ENCODE results near the gene ULK4.

ULK4 gene

DNA sequence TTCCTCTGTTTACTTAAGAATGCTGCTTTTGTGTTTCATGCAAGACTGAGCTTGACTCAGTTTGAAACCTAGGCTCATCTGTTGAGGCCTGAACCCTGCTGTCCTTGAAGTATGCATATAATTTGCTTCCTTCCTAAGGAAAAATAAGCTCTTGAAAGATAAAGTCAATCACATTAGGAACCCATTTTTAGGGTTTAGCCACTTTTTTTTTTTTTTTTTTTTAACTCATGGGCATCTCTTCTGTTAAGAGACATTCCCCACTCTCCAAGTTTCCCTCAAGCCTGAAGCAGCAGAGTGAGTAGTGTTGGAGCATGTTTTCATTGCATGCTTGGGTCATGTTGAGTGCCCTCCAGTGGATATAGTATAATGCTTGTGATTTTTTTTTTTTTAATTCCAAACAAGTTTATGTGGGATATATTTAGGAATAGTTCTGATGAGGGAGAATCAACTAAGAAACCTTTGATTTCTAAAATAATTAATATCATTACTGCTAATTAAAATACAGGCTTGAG is 759.0 kb downstream of the ULK4 start:
- Histone ChIP-seq H3K23ac (ENCODE audit: low read length) (no peak overlapping the region), H3K4ac (ENCODE audit: low read depth, low read length) (no peak overlapping the region), H3K79me1 (ENCODE audit: low read length) (no peaks in the 10 kb centered on the region), H3K36me3 (ENCODE audit: control insufficient read depth, insufficient read depth, low read length) (no peaks in the 10 kb centered on the region), H4K8ac (ENCODE audit: low read depth, low read length) (no peak overlapping the region), H4K5ac (ENCODE audit: low read length) (no peak overlapping the region), H3K4me1 (ENCODE audit: control insufficient read depth, low read depth, low read length) (peaks cover 6% of the 10 kb centered on the region), H2BK120ac (ENCODE audit: low read depth, low read length) (no peak overlapping the region), H3K56ac (ENCODE audit: low read length) (no peak overlapping the region), H3K27ac (ENCODE audit: low read depth, low read length) (no peak overlapping the region), H2BK15ac (replicated peaks; ENCODE audit: low read depth) (no peak overlapping the region), H2BK5ac (ENCODE audit: low read length) (no peak overlapping the region), H3K4me2 (ENCODE audit: low read length) (no peak overlapping the region), H2AK5ac (ENCODE audit: low read length) (no peak overlapping the region), H3K27me3 (ENCODE audit: insufficient read depth, low read length, poor library complexity) (no peaks in the 10 kb centered on the region), H3K9ac (ENCODE audit: low read length) (no peak overlapping the region), H3K4me3 (ENCODE audit: low read length) (no peak overlapping the region), H3K18ac (ENCODE audit: low read length) (no peak overlapping the region), H3K79me2 (ENCODE audit: control insufficient read depth, insufficient read depth, low read length) (peaks cover 73% of the 10 kb centered on the region)
- peak; percentile 84 for DNase-seq

DNA sequence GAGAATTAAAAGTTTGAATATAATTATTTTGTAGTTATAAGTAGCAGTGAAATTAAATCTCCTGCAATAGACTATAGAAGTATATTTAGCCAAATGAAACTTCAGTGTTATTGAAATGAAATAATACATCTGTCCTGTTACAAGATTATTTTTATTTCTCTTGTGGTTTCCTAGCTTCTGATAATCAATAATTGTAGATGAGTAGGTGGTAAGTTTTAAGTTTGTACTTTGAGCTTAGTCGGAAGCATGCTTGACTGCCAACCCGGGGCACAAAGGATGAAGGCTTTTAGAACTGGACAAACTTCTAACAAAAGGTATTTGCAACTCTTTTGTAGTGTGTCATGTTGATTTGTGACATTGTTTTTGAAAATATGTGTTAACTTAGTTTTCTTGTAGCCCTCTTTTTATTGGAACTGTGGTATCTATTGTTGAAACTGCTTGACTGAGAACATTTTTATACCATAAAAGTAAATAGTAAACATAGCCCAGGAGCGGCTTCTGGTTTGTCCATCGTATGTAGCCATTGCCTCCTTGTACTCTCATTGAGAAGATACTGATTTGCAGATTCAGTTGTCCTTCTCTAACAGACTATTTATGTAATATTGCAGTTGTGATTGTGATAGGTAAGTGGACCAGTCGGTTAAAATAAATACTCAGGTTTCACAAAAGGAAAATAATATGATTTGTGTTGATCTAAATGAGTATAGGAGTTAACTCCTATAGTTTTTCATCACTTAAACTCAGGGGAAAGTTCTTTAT is 759.6 kb downstream of the ULK4 start:
- H3K79me1 ChIP-seq (ENCODE audit: low read length) = no peaks in the 10 kb centered on the region
- WGBS (ENCODE audit: extremely low coverage, insufficient coverage, low lambda C conversion rate) = no CpG with 5 or more reads among the region's 5 CpGs
- H2AK5ac ChIP-seq (ENCODE audit: low read length) = no peak overlapping the region
- H3K56ac ChIP-seq (ENCODE audit: low read length) = no peak overlapping the region
- peak overlapping the region; percentile 37 for H3K4me2 ChIP-seq (ENCODE audit: low read length)
- H3K79me2 ChIP-seq (ENCODE audit: control insufficient read depth, insufficient read depth, low read length) = peaks cover 67% of the 10 kb centered on the region
- no peaks in the 10 kb centered on the region for H3K36me3 ChIP-seq (ENCODE audit: control insufficient read depth, insufficient read depth, low read length)
- H3K18ac ChIP-seq (ENCODE audit: low read length) = no peak overlapping the region
- H3K23ac ChIP-seq (ENCODE audit: low read length) = no peak overlapping the region
- no peak overlapping the region for H3K4me3 ChIP-seq (ENCODE audit: low read length)
- H3K27ac ChIP-seq (ENCODE audit: low read depth, low read length) = no peak overlapping the region
- no peak overlapping the region for H4K8ac ChIP-seq (ENCODE audit: low read depth, low read length)
- DNase-seq = no peak
- H2BK120ac ChIP-seq (ENCODE audit: low read depth, low read length) = no peak overlapping the region
- H3K9ac ChIP-seq (ENCODE audit: low read length) = peak overlapping the region; percentile 11
- no peak overlapping the region for H4K5ac ChIP-seq (ENCODE audit: low read length)
- no peak overlapping the region for H2BK5ac ChIP-seq (ENCODE audit: low read length)
- H2BK15ac ChIP-seq (replicated peaks; ENCODE audit: low read depth) = no peak overlapping the region
- H3K27me3 ChIP-seq (ENCODE audit: insufficient read depth, low read length, poor library complexity) = no peaks in the 10 kb centered on the region
- H3K4me1 ChIP-seq (ENCODE audit: control insufficient read depth, low read depth, low read length) = peaks cover 6% of the 10 kb centered on the region
- H3K4ac ChIP-seq (ENCODE audit: low read depth, low read length) = no peak overlapping the region

DNA sequence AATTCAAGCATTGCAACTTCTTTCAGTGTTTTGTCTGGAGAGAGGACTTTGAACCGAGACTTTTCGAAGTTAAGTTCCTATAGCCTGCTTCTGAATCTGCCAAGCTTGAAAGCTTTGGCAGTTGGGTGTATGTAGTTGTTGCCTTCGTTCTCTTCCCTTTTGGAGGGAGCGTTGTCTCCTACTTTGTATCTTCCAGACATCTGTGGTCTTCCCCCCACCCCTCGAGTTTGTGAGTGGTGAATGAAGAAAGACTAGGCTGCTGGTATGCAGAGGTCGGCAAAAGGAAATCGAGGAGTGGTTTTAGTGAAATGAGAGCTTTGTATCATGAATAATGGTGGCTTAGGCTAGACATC is 761.3 kb downstream of the ULK4 start:
- Histone ChIP-seq H2BK5ac (ENCODE audit: low read length) (no peak overlapping the region), H3K4ac (ENCODE audit: low read depth, low read length) (no peak overlapping the region), H2BK15ac (replicated peaks; ENCODE audit: low read depth) (no peak overlapping the region), H3K4me2 (ENCODE audit: low read length) (peak overlapping the region; percentile 21), H3K27ac (ENCODE audit: low read depth, low read length) (no peak overlapping the region), H3K23ac (ENCODE audit: low read length) (no peak overlapping the region), H3K36me3 (ENCODE audit: control insufficient read depth, insufficient read depth, low read length) (no peaks in the 10 kb centered on the region), H3K4me1 (ENCODE audit: control insufficient read depth, low read depth, low read length) (peaks cover 4% of the 10 kb centered on the region), H3K18ac (ENCODE audit: low read length) (peak overlapping the region; percentile 100), H3K4me3 (ENCODE audit: low read length) (peak overlapping the region; percentile 52), H3K79me1 (ENCODE audit: low read length) (no peaks in the 10 kb centered on the region), H4K5ac (ENCODE audit: low read length) (no peak overlapping the region), H4K8ac (ENCODE audit: low read depth, low read length) (no peak overlapping the region), H3K27me3 (ENCODE audit: insufficient read depth, low read length, poor library complexity) (no peaks in the 10 kb centered on the region), H3K9ac (ENCODE audit: low read length) (peak overlapping the region; percentile 70), H3K56ac (ENCODE audit: low read length) (peak overlapping the region; percentile 76), H3K79me2 (ENCODE audit: control insufficient read depth, insufficient read depth, low read length) (peaks cover 52% of the 10 kb centered on the region), H2BK120ac (ENCODE audit: low read depth, low read length) (no peak overlapping the region), H2AK5ac (ENCODE audit: low read length) (no peak overlapping the region)
- WGBS (ENCODE audit: extremely low coverage, insufficient coverage, low lambda C conversion rate) = no CpG with 5 or more reads among the region's 7 CpGs
- peak; percentile 55 for DNase-seq

DNA sequence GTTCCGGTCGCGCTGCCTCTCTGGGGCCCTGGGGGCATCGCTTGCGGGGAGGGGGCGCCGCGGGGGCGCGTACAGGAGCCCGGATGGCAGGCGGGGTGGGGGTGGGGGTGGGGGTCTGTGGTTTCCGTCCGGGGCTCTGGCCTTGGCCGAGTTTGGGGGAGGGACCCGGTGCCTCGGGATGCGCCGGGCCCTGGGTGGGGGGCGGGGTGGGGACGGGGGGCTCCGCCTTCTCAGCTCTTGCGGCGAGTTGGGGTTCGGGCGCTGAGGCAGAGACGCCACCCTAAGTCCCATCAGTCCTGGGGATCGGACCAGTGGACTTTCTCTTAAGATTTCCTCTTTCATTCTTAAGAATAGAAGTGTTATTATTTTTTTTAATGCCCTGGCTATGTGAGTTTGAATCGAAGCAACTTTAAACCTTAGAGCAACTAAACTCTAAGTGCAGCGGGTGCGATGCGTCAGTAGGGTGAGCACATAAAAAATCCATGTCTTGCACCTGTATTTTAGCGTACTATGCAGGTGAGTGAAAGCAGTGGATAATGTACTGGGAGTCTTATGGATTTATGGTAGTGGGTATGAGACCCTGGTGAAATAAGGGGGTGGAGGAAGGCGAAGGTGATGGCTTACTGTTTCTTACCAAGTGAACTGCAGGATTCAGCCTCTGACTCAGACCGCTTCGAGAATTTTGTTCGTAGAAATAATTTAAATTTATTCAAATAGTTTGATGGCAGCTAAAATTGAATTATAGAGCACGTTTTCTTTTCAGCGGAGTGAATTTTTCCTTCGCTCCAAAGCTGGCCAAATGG is 761.8 kb downstream of the ULK4 start:
- Histone ChIP-seq H3K36me3 (ENCODE audit: control insufficient read depth, insufficient read depth, low read length) (no peaks in the 10 kb centered on the region), H2BK15ac (replicated peaks; ENCODE audit: low read depth) (no peak overlapping the region), H3K56ac (ENCODE audit: low read length) (peak overlapping the region; percentile 98), H3K4ac (ENCODE audit: low read depth, low read length) (peak overlapping the region; percentile 100), H2AK5ac (ENCODE audit: low read length) (no peak overlapping the region), H3K18ac (ENCODE audit: low read length) (peak overlapping the region; percentile 100), H2BK5ac (ENCODE audit: low read length) (no peak overlapping the region), H3K79me1 (ENCODE audit: low read length) (no peaks in the 10 kb centered on the region), H3K23ac (ENCODE audit: low read length) (no peak overlapping the region), H3K27ac (ENCODE audit: low read depth, low read length) (peak overlapping the region; percentile 97), H3K9ac (ENCODE audit: low read length) (peak overlapping the region; percentile 97), H4K8ac (ENCODE audit: low read depth, low read length) (peak overlapping the region; percentile 100), H3K4me3 (ENCODE audit: low read length) (peak overlapping the region; percentile 89), H3K4me2 (ENCODE audit: low read length) (peak overlapping the region; percentile 21), H2BK120ac (ENCODE audit: low read depth, low read length) (peak overlapping the region; percentile 79), H3K79me2 (ENCODE audit: control insufficient read depth, insufficient read depth, low read length) (peaks cover 47% of the 10 kb centered on the region), H4K5ac (ENCODE audit: low read length) (no peak overlapping the region), H3K4me1 (ENCODE audit: control insufficient read depth, low read depth, low read length) (peaks cover 4% of the 10 kb centered on the region), H3K27me3 (ENCODE audit: insufficient read depth, low read length, poor library complexity) (no peaks in the 10 kb centered on the region)
- no CpG with 5 or more reads among the region's 40 CpGs for WGBS (ENCODE audit: extremely low coverage, insufficient coverage, low lambda C conversion rate)
- peak; percentile 40 for DNase-seq

DNA sequence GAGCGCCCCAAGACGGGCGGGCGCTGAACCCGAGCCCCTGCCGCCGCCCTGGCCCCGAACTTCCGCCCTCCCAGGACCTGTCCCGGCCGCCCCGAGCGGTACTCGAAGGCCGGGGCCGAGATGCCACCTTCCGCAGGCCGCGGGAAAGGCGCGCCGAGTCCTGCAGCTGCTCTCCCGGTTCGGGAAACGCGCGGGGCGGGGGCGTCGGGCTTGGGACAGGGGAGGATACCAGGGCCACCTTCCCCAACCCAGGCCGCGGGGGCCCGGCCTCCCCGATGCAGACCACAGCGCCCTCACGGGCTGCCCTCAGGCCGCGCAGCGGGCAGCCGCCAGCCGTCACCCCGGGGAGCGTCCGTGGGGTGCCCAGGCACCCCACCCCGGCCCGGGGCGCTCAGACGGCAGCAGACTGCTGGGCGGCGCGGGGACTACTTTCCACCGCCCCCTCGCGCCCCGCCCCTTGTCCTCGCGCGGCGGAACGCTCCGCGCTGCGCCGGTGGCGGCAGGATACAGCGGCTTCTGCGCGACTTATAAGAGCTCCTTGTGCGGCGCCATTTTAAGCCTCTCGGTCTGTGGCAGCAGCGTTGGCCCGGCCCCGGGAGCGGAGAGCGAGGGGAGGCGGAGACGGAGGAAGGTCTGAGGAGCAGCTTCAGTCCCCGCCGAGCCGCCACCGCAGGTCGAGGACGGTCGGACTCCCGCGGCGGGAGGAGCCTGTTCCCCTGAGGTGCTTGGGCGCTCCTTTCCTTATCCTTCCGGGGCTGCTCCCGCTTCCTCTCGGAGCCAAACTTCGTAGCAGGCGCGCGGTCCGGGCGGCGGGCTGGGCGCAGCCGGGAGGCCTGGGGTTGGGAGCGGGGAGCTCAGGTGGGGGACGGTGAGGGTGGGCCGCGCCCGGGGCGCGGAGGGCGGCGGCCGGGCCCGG is 762.7 kb downstream of the ULK4 start, which contains the start of gene CTNNB1:
Gene CTNNB1 (plus strand): TSS at position 556 of the 916 bp plus-strand sequence. CDS start 24,564 bp downstream, outside the sequence.
- H2BK5ac ChIP-seq (ENCODE audit: low read length) = peak within 1 kb of the TSS; percentile 90
- peak within 1 kb of the TSS; percentile 67 for H3K4me2 ChIP-seq (ENCODE audit: low read length)
- H3K27ac ChIP-seq (ENCODE audit: low read depth, low read length) = peak within 1 kb of the TSS; percentile 97
- H4K8ac ChIP-seq (ENCODE audit: low read depth, low read length) = peak within 1 kb of the TSS; percentile 100
- H3K9ac ChIP-seq (ENCODE audit: low read length) = peak within 1 kb of the TSS; percentile 97
- H4K5ac ChIP-seq (ENCODE audit: low read length) = no peak within 1 kb of the TSS
- no peaks in the 10 kb centered on the region for H3K79me1 ChIP-seq (ENCODE audit: low read length)
- H3K18ac ChIP-seq (ENCODE audit: low read length) = peak within 1 kb of the TSS; percentile 100
- H3K27me3 ChIP-seq (ENCODE audit: insufficient read depth, low read length, poor library complexity) = no peaks in the 10 kb centered on the region
- H2AK5ac ChIP-seq (ENCODE audit: low read length) = no peak within 1 kb of the TSS
- WGBS (ENCODE audit: extremely low coverage, insufficient coverage, low lambda C conversion rate) = no CpG with 5 or more reads among the region's 112 CpGs
- H3K36me3 ChIP-seq (ENCODE audit: control insufficient read depth, insufficient read depth, low read length) = no peaks in the 10 kb centered on the region
- no peak within 1 kb of the TSS for H2BK15ac ChIP-seq (replicated peaks; ENCODE audit: low read depth)
- peak within 1 kb of the TSS; percentile 98 for H3K23ac ChIP-seq (ENCODE audit: low read length)
- H3K56ac ChIP-seq (ENCODE audit: low read length) = peak within 1 kb of the TSS; percentile 98
- DNase-seq = peak; percentile 96
- peak within 1 kb of the TSS; percentile 79 for H2BK120ac ChIP-seq (ENCODE audit: low read depth, low read length)
- peaks cover 39% of the 10 kb centered on the region for H3K79me2 ChIP-seq (ENCODE audit: control insufficient read depth, insufficient read depth, low read length)
- peak within 1 kb of the TSS; percentile 100 for H3K4ac ChIP-seq (ENCODE audit: low read depth, low read length)
- peak within 1 kb of the TSS; percentile 89 for H3K4me3 ChIP-seq (ENCODE audit: low read length)
- H3K4me1 ChIP-seq (ENCODE audit: control insufficient read depth, low read depth, low read length) = peaks cover 2% of the 10 kb centered on the region

Data from mesendoderm (in vitro differentiated cells).